Neural crest cell (in vitro differentiated cells): ENCODE results near the gene GRIN3B. TPM values are rescaled to one million over a fixed set of nuclear protein-coding genes. Genes with fewer than 3 reads are reported as not detected.

Source experiments
- DNase-seq: peaks from one replicate; pipeline ENCODE4 v3.0.0; 2021; ENCODE audit warnings: low read depth, mixed read lengths, low spot score
- H3K27ac Mint-ChIP-seq: one replicate; pipeline ENCODE4 v1.8.0; 2021; ENCODE audit warnings: mild to moderate bottlenecking, mixed read lengths; ENCODE audit not compliant: unreplicated experiment
- H3K27me3 Mint-ChIP-seq: 2 replicates; pipeline ENCODE4 v1.8.0; 2021; ENCODE audit warnings: low read depth, mild to moderate bottlenecking, mixed read lengths
- H3K36me3 Mint-ChIP-seq: 2 replicates; pipeline ENCODE4 v1.8.0; 2021; ENCODE audit warnings: low read depth, mild to moderate bottlenecking, mixed read lengths
- H3K4me1 Mint-ChIP-seq: 2 replicates; pipeline ENCODE4 v1.8.0; 2021; ENCODE audit warnings: mixed read lengths
- H3K4me3 Mint-ChIP-seq: one replicate; pipeline ENCODE4 v1.8.0; 2021; ENCODE audit warnings: mild to moderate bottlenecking, mixed read lengths
- H3K9me3 Mint-ChIP-seq: 2 replicates; pipeline ENCODE4 v1.8.0; 2021; ENCODE audit warnings: mixed read lengths
- total RNA-seq: library from RNA; stranded (reverse); gene quantifications from 2 replicates; pipeline ENCODE4 v1.2.1, GENCODE V29; 2021
- TF ChIP-seq, protein P1 (sequence below): fragments of 200-600 bp; sonication (generic); conservative IDR thresholded peaks from 2 replicates; pipeline ENCODE4 v1.5.0; 2021; ENCODE audit warnings: antibody characterized with exemption, mild to moderate bottlenecking

The GRIN3B gene
- total RNA-seq, 1 donor from 2014 or later: 0.12 TPM

DNA sequence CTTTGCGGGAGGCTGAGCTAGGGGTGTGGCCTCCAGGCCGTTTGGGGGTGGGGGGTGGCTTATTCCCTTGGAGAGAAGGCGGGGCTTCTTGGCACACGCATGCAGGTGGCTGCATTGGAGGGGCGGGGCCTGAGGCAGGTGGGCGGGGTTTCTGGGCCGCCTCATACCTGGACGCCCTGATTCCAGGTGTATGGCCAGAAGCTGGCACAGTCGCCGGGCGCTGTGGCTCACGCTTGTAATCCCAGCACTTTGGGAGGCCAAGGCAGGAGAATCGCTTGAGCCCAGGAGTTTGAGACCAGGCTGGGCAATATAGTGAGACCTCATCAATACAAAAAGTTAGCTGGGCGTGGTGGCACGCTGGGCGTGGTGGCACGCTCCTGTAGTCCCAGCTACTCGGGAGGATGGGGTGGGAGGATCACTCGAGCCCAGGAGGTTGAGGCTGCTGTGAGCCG lies 47.5 kb downstream of the GRIN3B start:
- TF ChIP-seq, protein P1, sequence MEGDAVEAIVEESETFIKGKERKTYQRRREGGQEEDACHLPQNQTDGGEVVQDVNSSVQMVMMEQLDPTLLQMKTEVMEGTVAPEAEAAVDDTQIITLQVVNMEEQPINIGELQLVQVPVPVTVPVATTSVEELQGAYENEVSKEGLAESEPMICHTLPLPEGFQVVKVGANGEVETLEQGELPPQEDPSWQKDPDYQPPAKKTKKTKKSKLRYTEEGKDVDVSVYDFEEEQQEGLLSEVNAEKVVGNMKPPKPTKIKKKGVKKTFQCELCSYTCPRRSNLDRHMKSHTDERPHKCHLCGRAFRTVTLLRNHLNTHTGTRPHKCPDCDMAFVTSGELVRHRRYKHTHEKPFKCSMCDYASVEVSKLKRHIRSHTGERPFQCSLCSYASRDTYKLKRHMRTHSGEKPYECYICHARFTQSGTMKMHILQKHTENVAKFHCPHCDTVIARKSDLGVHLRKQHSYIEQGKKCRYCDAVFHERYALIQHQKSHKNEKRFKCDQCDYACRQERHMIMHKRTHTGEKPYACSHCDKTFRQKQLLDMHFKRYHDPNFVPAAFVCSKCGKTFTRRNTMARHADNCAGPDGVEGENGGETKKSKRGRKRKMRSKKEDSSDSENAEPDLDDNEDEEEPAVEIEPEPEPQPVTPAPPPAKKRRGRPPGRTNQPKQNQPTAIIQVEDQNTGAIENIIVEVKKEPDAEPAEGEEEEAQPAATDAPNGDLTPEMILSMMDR: no peak
- no peaks in the 10 kb centered on the region for H3K36me3 Mint-ChIP-seq
- no peaks in the 10 kb centered on the region for H3K9me3 Mint-ChIP-seq
- H3K4me3 Mint-ChIP-seq: no peak overlapping the region
- no peak for DNase-seq
- H3K27me3 Mint-ChIP-seq: no peaks in the 10 kb centered on the region
- peaks cover 6% of the 10 kb centered on the region for H3K4me1 Mint-ChIP-seq
- H3K27ac Mint-ChIP-seq: no peak overlapping the region

DNA sequence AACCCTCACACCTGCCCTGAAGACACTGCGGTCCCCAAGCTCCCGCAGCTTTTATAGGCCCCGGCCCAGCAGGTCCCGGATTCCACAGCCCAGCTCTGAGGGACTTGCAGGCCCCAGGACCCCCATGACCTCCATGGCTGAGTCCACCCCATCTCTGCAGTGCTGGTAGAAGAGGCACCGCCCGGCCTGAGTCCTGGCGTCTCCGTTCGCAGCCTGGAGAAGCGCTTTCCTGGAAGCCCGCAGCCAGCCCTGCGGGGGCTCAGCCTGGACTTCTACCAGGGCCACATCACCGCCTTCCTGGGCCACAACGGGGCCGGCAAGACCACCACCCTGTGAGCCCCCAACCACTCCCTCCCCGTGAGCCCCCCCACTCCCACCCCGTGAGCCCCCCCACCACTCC lies 48.9 kb downstream of the GRIN3B start:
- TF ChIP-seq, protein P1: no peak
- H3K27me3 Mint-ChIP-seq: no peaks in the 10 kb centered on the region
- no peak for DNase-seq
- no peak overlapping the region for H3K4me3 Mint-ChIP-seq
- no peaks in the 10 kb centered on the region for H3K9me3 Mint-ChIP-seq
- H3K36me3 Mint-ChIP-seq: no peaks in the 10 kb centered on the region
- peaks cover 8% of the 10 kb centered on the region for H3K4me1 Mint-ChIP-seq
- no peak overlapping the region for H3K27ac Mint-ChIP-seq

DNA sequence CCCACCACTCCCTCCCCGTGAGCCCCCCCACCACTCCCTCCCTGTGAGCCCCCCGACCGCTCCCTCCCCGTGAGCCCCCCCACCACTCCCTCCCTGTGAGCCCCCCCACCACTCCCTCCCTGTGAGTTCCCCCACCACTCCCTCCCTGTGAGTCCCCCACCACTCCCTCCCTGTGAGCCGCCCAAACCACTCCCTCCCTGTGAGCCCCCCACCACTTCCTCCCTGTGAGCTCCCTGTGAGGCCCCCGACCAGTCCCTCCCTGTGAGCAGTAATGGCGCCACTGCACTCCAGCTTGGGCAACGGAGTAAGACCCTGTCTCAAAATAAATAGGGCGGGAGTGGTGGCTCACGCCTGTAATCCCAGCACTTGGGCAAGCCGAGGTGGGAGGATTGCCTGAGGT lies 49.6 kb downstream of the GRIN3B start:
- Mint-ChIP-seq H3K9me3 (no peaks in the 10 kb centered on the region), H3K4me3 (no peak overlapping the region), H3K27me3 (no peaks in the 10 kb centered on the region), H3K4me1 (peaks cover 8% of the 10 kb centered on the region), H3K36me3 (no peaks in the 10 kb centered on the region), H3K27ac (no peak overlapping the region)
- DNase-seq: no peak
- TF ChIP-seq, protein P1: no peak

DNA sequence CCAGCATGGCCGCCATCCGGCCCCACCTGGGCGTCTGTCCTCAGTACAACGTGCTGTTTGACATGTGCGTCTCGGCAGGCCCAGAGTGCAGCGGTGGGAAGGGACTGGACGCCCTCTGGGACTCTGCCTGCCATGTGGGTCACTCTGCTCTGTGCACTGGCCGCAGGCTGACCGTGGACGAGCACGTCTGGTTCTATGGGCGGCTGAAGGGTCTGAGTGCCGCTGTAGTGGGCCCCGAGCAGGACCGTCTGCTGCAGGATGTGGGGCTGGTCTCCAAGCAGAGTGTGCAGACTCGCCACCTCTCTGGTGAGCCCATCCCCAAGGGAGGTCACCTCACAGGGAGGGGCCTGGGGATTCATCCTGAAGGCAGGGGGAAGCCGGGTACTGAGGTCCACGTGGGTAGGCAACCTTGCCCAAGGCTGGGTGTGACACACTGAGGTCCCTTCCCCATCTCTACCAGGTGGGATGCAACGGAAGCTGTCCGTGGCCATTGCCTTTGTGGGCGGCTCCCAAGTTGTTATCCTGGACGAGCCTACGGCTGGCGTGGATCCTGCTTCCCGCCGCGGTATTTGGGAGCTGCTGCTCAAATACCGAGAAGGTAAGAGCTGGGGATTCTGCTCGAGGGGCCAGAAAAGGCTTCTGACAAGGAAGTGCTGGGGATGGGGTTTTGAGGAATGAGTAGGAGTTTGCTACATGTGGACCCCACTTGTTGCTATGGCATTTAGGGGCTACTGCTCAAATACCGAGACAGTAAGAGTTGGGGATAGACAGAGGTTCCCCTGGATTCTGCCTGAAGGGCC lies 51.0 kb downstream of the GRIN3B start:
- H3K27me3 Mint-ChIP-seq: no peaks in the 10 kb centered on the region
- TF ChIP-seq, protein P1: no peak
- H3K9me3 Mint-ChIP-seq: no peaks in the 10 kb centered on the region
- peaks cover 8% of the 10 kb centered on the region for H3K4me1 Mint-ChIP-seq
- H3K4me3 Mint-ChIP-seq: no peak overlapping the region
- H3K36me3 Mint-ChIP-seq: no peaks in the 10 kb centered on the region
- DNase-seq: no peak
- H3K27ac Mint-ChIP-seq: no peak overlapping the region

DNA sequence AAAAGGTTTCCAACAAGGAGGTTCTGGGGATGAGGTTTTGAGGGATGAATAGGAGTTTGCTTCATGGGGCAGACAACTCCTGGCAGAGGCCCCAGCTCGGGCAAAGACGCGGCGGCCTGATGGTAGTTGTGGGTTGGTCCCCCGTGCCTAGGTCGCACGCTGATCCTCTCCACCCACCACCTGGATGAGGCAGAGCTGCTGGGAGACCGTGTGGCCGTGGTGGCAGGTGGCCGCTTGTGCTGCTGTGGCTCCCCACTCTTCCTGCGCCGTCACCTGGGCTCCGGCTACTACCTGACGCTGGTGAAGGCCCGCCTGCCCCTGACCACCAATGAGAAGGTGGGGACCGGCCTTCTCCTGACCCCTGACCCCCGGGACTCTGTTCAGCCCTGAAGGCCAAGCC lies 51.6 kb downstream of the GRIN3B start:
- TF ChIP-seq, protein P1: no peak
- no peak overlapping the region for H3K27ac Mint-ChIP-seq
- no peaks in the 10 kb centered on the region for H3K9me3 Mint-ChIP-seq
- DNase-seq: no peak
- H3K4me1 Mint-ChIP-seq: peaks cover 8% of the 10 kb centered on the region
- H3K27me3 Mint-ChIP-seq: no peaks in the 10 kb centered on the region
- no peaks in the 10 kb centered on the region for H3K36me3 Mint-ChIP-seq
- H3K4me3 Mint-ChIP-seq: no peak overlapping the region
